Lower leg skin (tissue), 4 donors: ENCODE data around the gene NOSIP. TPM values are rescaled to one million over a fixed set of nuclear protein-coding genes. Genes with fewer than 3 reads are reported as not detected.
A peak's percentile ranks its signal among the peaks of the same experiment; 100 is the strongest.

Source experiments
- DNase-seq, 2 donors: peaks; one replicate each; pipeline ENCODE4 v3.0.0-alpha.2; 2019; ENCODE audit warnings: low spot score in 2 of 2
- H3K4me3 ChIP-seq: fragments of 200-600 bp; sonication (generic); 2 replicates; pipeline ENCODE4 v1.5.1; 2017; ENCODE audit warnings: mild to moderate bottlenecking, low read depth; ENCODE audit not compliant: poor library complexity, severe bottlenecking
- CTCF ChIP-seq, 3 donors: fragments of 450-650 bp; IDR thresholded peaks; one replicate each; pipeline ENCODE4 v1.5.1; 2016; ENCODE audit warnings: antibody characterized with exemption in 3 of 3, mild to moderate bottlenecking in 3 of 3, moderate library complexity in 2 of 3
- POLR2A ChIP-seq, 2 donors: fragments of 450-650 bp; IDR thresholded peaks; one replicate each; pipeline ENCODE4 v1.6.1; 2016 to 2017; ENCODE audit warnings: antibody characterized with exemption in 2 of 2, mild to moderate bottlenecking in 1 of 2, moderate library complexity in 1 of 2
- WGBS, 2 donors: methylation state at CpG; one replicate each; pipeline ENCODE4 v1.1.5; 2018; 5-methylcytosine and 5-hydroxymethylcytosine counted together
- intact Hi-C: fragments of 100-400 bp; cut with DNase I; formaldehyde crosslinking; loops from one replicate; pipeline ENCODE4 v1.15.0; 2023; ENCODE audit warnings: low total_unique reads
- total RNA-seq, 4 donors: library from RNA; depleted of rRNA; stranded (reverse); fragments of >200 nt; gene quantifications; one replicate each; pipeline ENCODE4 v1.1.0, GENCODE V29; 2016

Gene NOSIP
- total RNA-seq, 4 donors from 2014 or later: 62.0 to 84.8 (median 66.8) TPM

GRCh38 chr19:49566302-49566701 lies 14.1 kb downstream of the NOSIP start:
- intact Hi-C loops: no loop called here
- no peak for DNase-seq
- no peak overlapping the region for H3K4me3 ChIP-seq
- TF ChIP-seq POLR2A (IDR thresholded peaks at IDR 0.05) (no peak), CTCF (IDR thresholded peaks at IDR 0.05) (no peak)
- 97 to 100% methylated on average over 3 of the region's 3 CpGs for WGBS, 2 donors

GRCh38 chr19:49565261-49565660 lies 15.1 kb downstream of the NOSIP start:
- intact Hi-C loops: no loop called here
- DNase-seq: no peak
- WGBS, 2 donors: 28 to 35% methylated on average over 4 of the region's 4 CpGs
- TF ChIP-seq CTCF (IDR thresholded peaks at IDR 0.05) (no peak), POLR2A (IDR thresholded peaks at IDR 0.05) (no peak)
- no peak overlapping the region for H3K4me3 ChIP-seq

GRCh38 chr19:49564616-49565045 lies 15.7 kb downstream of the NOSIP start:
- no peak for DNase-seq
- no peak overlapping the region for H3K4me3 ChIP-seq
- 83 to 85% methylated on average over 6 of the region's 6 CpGs for WGBS, 2 donors
- intact Hi-C loops: no loop called here
- TF ChIP-seq POLR2A (IDR thresholded peaks at IDR 0.05): no peak

- no peak overlapping the region for H3K4me3 ChIP-seq
- 77 to 82% methylated on average over 15 of the region's 15 CpGs for WGBS, 2 donors
- no peak for TF ChIP-seq POLR2A (IDR thresholded peaks at IDR 0.05)
- TF ChIP-seq CTCF (IDR thresholded peaks at IDR 0.05): no peak
- intact Hi-C loops: no loop called here
- peak in 1 of 2 donors; percentile 43 for DNase-seq
These were observed 19.9 kb downstream of the NOSIP start for GRCh38 chr19:49560358-49560900.

GRCh38 chr19:49559928-49560327 lies 20.4 kb downstream of the NOSIP start:
- intact Hi-C loops: no loop called here
- WGBS, 2 donors: 80 to 83% methylated on average over 15 of the region's 15 CpGs
- no peak overlapping the region for H3K4me3 ChIP-seq
- no peak for DNase-seq
- TF ChIP-seq CTCF (IDR thresholded peaks at IDR 0.05) (no peak), POLR2A (IDR thresholded peaks at IDR 0.05) (no peak)

- no peak for DNase-seq
- WGBS, 2 donors: 92 to 100% methylated on average over 3 of the region's 3 CpGs
- TF ChIP-seq CTCF (IDR thresholded peaks at IDR 0.05) (no peak), POLR2A (IDR thresholded peaks at IDR 0.05) (no peak)
- H3K4me3 ChIP-seq: no peak overlapping the region
- intact Hi-C loops: no loop called here
These were observed 20.9 kb downstream of the NOSIP start for GRCh38 chr19:49559443-49559842.
